ENCODE data around the gene ENPP7.

ENPP7 gene

GRCh38 chr17:79737046-79737921 is 6.5 kb downstream of the ENPP7 start (continued):
- no peak for TF ChIP-seq ZNF692 (tag by site-specific recombination; IDR thresholded peaks at IDR 0.05)

GRCh38 chr17:79737922-79738578 is 7.3 kb downstream of the ENPP7 start:
- POLR2A ChIA-PET, result no interaction called here
- H3K4me1 ChIP-seq (ENCODE audit: control insufficient read depth, insufficient read depth, low read length), result no peaks in the 10 kb centered on the region; the same call in 1 of the 2 replicates

GRCh38 chr17:79738643-79739042 is 7.9 kb downstream of the ENPP7 start:
- POLR2A ChIA-PET, result no interaction called here
- no peaks in the 10 kb centered on the region for H3K36me3 ChIP-seq (ENCODE audit: control insufficient read depth in 2 of 2, insufficient read depth in 1 of 2, low read length in 2 of 2)
- CTCF ChIA-PET, result interaction anchor here (0.7 to 1.6 kb wide), 3 partner anchors 11 to 185 kb away, joined by 3 to 4 read pairs (median 3); no protein-coding TSS in a partner anchor
- no peaks in the 10 kb centered on the region for H3K9me3 ChIP-seq (ENCODE audit: control insufficient read depth, insufficient read depth, low read depth, low read length)
- no peak overlapping the region for H3K4me3 ChIP-seq (ENCODE audit: low read depth, low read length)
- H3K4me1 ChIP-seq (ENCODE audit: control insufficient read depth, insufficient read depth, low read length), result no peaks in the 10 kb centered on the region; the same call in 1 of the 2 replicates
- H3K27ac ChIP-seq (ENCODE audit: extremely low read depth, low read depth, low read length), result no peak overlapping the region
- TF ChIP-seq ZBTB10 (tag by site-specific recombination; IDR thresholded peaks at IDR 0.05) (no peak), ZNF610 (tag by site-specific recombination; IDR thresholded peaks at IDR 0.05; ENCODE audit: borderline replicate concordance) (no peak), ZNF654 (tag by site-specific recombination; IDR thresholded peaks at IDR 0.05; ENCODE audit: low read depth) (no peak)

More at GRCh38 chr17:79737922-79738578, 7.3 kb downstream of the ENPP7 start:
- Histone ChIP-seq H3K9me3 (ENCODE audit: control insufficient read depth, insufficient read depth, low read depth, low read length) (no peaks in the 10 kb centered on the region), H3K4me3 (ENCODE audit: low read depth, low read length) (no peak overlapping the region), H3K36me3 (ENCODE audit: control insufficient read depth in 2 of 2, insufficient read depth in 1 of 2, low read length in 2 of 2) (no peaks in the 10 kb centered on the region), H3K27ac (ENCODE audit: extremely low read depth, low read depth, low read length) (no peak overlapping the region)
- TF ChIP-seq GLI4 (tag by site-specific recombination; IDR thresholded peaks at IDR 0.05) (no peak), ZNF510 (tag by site-specific recombination; IDR thresholded peaks at IDR 0.05; ENCODE audit: insufficient replicate concordance) (no peak), SCRT2 (tag by site-specific recombination; IDR thresholded peaks at IDR 0.05) (no peak), ZBTB48 (tag by site-specific recombination; IDR thresholded peaks at IDR 0.05) (no peak), ZSCAN5A (tag by site-specific recombination; IDR thresholded peaks at IDR 0.05) (no peak), ZFP3 (tag by site-specific recombination; IDR thresholded peaks at IDR 0.05; ENCODE audit: low read depth) (no peak), ZNF513 (tag by site-specific recombination; IDR thresholded peaks at IDR 0.05) (no peak), ZNF398 (tag by site-specific recombination; IDR thresholded peaks at IDR 0.05) (no peak), ZNF610 (tag by site-specific recombination; IDR thresholded peaks at IDR 0.05; ENCODE audit: borderline replicate concordance) (no peak)
- CTCF ChIA-PET, result interaction anchor here (0.7 to 1.6 kb wide), 2 partner anchors 11 to 186 kb away, joined by 3 to 4 read pairs; no protein-coding TSS in a partner anchor

All from HEK293 (cell line).